ENCODE results near the gene EPHB3.

Gene EPHB3

DNA sequence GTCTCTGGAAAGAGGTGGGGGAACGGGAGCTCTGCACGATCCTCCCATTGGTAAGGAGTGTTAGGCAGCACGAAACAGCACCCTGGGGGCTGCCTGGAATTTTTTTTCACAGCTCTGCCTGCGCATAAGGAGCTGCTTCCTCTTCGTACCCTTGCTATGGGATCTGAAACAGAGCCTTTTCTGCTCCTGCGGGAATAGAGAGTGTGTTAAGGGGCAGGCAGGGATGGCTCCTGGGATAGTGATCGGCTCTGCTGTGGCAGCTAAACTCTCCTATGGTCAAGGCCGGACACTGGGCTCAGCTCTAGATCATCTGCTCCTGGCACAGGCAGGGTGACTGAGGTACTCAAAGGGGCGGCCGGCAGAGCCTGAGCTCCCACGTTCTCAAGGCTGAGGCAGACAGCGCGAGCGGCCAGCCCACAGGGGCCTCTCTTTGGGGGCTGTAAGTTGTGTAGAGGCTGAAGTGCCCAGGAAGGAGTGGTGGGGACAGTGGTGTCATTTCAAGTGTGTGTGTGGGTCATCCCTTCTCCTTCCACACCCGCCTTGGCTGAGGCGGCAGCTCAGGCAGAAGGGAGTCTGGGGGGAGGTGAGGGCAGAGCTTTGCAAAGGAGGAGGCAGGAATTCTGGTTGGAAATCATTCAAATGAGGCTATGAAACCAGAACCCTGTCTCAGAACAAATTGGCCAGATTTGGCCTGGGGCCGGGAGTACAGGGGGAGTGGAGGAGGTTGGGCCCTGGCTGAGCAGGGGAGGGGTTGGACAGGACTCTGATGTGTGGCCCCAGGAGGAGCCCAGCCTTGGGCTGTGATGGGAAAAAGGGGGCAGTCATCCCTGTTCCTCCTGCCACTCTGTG lies 31.0 kb downstream of the EPHB3 start:
- no peak for DNase-seq (ENCODE audit: low read depth, low spot score)
- H3K4me3 ChIP-seq (ENCODE audit: low read length), result no peak overlapping the region

DNA sequence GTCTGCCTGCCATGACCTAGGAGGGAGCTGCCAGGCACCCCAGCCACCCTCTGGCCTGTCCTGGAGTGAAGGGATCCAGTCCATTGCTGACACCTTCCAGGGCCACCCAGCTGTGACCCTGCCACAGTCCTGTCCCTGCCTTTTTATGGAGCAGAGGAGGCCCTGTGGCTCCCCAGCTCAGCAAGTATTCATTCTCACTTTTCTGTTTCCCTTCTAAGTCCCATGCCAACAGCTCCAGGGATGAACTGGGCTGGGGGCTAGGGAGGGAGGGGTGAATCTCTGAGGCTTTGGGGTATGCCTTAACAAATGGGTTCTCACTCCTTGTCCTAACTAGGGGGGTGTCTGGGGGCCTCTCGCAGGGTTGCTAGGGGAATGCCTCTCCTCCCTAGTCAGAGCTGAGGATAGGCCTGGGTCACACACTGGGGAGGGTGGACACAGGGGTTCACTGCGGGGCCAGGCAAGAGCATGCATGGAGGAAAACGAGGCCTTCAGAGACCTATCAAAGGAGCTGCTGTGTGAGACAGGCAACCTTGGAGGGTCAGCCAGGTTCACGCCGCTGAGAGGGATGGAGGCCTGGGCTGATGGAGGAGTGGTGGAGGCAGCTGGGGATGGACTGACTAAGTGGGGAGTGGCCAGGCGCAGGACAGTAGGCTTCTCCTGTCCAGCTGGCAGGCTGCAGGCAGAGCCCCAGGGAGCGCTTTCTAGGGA lies 31.8 kb downstream of the EPHB3 start:
- DNase-seq (ENCODE audit: low read depth, low spot score), result no peak
- no peak overlapping the region for H3K4me3 ChIP-seq (ENCODE audit: low read length)

DNA sequence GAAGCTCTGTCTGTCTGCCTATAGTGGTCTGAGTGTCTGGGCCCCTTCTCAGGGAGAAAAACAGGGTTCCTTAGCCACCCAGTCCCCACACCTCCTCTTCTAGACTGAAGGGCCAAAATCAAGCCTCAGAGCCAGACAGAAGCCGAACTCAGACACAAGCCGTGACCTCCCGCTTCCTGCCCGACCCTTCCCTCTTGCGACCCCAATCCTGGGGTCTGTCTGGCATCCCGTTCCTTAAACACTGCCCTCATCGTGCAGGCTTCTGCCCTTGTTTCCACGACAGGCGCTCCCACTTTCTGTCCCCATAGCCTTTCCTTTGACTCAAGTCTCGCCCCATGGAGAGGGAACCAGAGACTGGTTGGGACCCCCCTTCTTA lies 32.3 kb downstream of the EPHB3 start:
- no peak for DNase-seq (ENCODE audit: low read depth, low spot score)
- no peak overlapping the region for H3K4me3 ChIP-seq (ENCODE audit: low read length)

DNA sequence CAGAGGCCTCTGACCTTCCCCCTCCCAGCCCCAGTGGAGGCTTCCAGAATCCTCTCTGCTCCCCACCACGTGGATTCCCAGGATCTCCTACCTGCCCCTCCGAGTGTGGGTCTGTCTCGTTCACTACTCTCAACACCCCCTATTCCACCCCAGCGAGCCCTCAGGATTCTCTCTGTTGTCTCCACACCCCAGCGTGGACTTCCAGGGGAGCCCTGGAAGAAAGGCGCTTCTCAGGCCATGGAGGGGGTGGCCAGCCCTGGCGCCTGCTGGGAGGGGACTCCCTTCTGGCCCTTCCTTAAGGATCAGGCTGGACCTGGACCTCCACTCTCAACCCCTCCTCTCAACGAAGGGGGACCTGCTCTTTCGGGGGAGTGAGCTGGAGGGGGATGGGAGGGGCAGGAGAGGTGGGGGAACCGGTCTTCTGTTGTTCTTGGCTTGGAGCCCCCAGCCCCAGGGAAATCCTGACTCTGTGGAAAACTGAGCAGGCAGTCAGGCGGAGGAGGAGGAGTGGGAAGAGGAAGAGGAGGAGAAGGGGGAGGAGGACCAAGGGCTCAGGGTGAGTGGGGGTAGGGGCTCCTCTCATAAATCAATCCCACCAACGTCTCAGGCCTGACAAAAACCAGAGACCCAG lies 32.9 kb downstream of the EPHB3 start:
- DNase-seq (ENCODE audit: low read depth, low spot score), result no peak
- H3K4me3 ChIP-seq (ENCODE audit: low read length), result no peak overlapping the region

DNA sequence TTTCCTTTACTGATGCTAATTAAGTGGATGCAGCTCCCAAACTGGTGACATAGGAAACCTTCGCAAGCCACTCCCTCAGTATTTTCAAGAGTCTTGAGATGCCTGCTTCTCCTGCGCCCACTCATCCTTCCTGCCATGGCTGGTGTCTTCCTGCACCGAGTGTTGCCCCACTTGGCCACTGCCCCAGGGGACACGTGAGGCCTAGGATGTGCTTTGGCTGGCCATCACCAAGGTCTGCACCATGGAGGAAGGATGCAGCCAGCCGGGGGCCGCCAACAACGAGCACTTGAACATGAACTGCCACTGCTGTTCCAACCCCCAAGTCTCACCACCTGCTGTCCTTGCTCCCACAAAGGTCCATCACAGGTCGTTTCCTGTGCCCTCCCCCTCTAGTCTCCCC lies 34.1 kb downstream of the EPHB3 start:
- DNase-seq (ENCODE audit: low read depth, low spot score), result no peak
- no peak overlapping the region for H3K4me3 ChIP-seq (ENCODE audit: low read length)

DNA sequence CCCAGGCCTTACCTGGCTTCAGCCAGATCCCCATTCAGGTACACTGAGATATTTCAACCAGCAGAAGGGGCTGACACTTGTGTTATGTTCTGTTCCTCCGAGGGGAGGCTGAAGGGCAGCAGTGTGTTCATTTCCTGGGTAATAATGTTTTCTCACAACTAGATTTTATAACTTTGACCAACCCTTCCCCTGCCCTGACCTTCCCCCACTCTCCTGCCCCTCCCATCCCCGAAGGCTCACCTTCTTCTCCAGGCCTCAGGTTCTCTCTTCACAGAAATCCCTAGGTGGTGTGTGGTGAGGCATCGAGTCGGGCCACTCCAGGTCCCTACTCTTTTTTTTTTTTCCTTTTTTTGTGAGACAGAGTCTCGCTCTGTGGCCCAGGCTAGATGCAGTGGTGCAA lies 34.6 kb downstream of the EPHB3 start:
- H3K4me3 ChIP-seq (ENCODE audit: low read length), result no peak overlapping the region
- no peak for DNase-seq (ENCODE audit: low read depth, low spot score)

DNA sequence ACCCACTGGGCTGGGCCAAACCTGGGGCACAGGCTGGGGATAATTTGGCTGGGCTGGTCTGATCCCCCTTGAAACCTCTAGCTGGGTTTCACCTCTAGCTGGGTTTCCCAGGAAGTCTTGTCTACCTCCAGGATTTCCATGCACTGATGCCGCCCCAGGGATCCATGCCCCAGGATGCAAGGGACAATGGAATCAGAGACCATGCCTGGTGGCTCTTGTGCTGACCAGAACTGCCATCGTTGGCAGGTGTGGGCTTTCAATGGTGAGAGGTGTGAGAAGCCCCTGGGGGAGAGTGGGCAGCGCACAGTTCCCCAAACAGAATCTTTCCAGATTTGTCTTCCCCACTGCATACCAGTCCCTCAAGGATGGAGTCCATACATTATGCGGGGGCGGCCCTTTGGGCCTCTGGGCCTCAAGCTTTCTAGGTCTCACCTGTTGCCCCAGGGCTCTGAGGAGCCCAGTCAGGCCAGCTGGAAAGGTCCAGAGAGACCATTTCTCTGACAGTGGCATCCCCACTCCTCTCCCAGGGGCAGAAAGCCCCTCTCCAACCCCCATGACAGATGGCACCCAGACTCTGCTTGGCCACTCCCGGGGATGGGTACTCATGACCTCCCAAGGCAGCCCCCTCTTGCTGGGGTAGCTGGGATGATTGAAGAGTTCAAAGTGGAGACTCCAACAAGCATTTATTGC lies 35.4 kb downstream of the EPHB3 start:
- DNase-seq (ENCODE audit: low read depth, low spot score), result no peak
- H3K4me3 ChIP-seq (ENCODE audit: low read length), result no peak overlapping the region

DNA sequence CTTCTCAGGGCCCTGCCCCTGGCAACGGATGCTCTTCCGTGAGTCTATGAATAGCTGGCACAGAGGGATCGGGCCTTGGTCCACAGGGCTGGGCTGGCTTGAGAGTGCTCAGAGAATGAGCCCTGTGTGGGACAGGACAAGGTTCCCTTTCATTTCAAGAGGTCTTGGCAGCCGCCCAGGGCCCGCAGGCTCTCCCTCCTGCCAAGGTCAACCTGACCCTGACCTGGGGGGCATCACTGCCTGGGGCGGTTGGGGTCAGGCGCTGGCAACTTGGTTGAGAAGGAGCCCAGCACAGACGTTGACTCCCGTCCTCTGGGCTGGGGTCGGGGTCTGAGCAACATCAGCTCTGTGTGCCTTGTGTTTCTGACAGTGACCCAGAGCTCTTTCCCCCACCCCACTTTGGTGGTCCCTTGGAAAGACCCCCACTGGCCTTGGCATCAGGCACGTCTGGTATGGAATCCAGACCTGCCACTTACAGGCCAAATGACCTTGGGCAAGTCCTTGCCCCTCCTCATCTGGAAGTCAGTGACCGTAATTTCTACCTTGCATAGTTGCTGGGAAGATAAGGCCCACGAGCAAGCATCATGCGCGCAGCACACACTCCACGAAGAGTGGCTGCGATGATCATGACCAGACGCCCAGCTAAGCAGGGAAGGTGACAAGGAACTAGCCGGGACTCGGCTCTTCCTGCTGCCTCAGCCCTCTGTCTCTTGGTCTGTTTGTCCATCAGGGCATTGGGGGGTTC lies 36.4 kb downstream of the EPHB3 start:
- no peak for DNase-seq (ENCODE audit: low read depth, low spot score)
- H3K4me3 ChIP-seq (ENCODE audit: low read length), result no peak overlapping the region

DNA sequence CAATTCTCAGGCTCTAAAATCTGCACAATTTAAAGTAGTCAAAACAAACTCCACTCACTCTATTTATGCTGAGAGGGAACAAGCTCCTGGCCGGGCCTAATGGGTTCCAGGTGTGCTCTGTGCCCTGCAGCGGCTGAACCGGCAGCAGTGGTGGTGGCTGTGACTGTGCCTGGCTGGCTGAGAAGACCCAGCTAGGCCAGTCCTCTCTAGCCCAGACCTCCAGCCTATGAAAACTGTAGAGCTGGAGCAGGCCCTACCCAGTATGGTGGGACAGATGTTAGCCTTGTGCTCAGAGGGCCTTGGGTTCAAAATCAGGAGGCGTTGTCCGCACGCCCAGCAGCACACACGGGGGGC lies 37.0 kb downstream of the EPHB3 start:
- DNase-seq (ENCODE audit: low read depth, low spot score), result no peak
- no peak overlapping the region for H3K4me3 ChIP-seq (ENCODE audit: low read length)

DNA sequence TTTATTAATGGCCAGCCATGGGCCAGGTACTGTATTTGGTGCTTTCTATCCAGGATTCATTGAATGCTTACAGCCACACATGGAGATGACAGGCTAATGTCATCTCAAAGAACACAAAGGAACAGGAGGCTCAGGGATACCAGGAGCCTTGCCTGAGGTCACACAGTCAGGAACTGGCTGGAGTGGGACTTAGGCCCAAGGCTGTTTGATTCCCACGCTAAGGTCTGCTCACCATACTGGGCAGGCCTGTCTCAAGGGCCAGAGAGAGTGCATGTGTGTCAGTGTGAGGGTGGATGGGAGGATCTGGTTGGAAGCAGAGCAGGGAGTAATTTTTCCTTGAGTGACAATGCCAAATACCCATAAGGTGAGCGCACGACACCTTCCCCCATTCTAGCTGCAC lies 37.6 kb downstream of the EPHB3 start:
- no peak for DNase-seq (ENCODE audit: low read depth, low spot score)
- H3K4me3 ChIP-seq (ENCODE audit: low read length), result no peak overlapping the region

DNA sequence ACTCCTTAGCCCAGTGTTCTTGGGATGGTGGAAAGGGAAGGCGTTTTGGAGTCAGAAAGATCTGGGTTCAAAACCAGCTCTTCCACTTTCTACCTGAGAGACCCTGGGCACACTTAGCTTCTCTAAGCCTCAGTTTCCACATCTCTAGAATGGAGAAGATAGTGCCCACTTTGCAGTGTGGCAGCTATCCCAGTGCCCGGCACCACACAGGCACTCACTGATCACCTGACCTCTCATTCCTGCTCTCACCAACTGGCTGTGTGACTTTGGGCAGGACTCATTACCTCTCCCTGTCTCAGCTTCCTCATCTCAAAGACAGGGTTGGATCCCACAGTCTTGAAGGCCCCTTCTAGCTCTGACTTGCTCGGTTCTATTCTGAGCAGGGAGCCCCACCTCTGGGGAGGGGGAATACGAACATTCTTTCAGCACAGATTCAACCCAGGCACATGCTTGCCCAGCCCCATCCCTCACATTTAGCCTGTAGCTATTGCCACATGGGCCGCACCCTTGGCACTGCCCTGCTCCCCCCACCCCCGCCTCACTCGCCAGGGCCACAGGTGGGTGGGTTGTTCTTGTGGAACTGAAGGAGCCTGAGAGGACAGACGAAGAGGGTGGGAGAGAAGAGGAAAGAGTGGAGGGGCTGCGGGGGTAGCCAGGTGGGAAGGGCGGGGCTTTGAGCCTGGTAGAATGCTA lies 39.2 kb downstream of the EPHB3 start:
- H3K4me3 ChIP-seq (ENCODE audit: low read length), result no peak overlapping the region
- DNase-seq (ENCODE audit: low read depth, low spot score), result no peak

DNA sequence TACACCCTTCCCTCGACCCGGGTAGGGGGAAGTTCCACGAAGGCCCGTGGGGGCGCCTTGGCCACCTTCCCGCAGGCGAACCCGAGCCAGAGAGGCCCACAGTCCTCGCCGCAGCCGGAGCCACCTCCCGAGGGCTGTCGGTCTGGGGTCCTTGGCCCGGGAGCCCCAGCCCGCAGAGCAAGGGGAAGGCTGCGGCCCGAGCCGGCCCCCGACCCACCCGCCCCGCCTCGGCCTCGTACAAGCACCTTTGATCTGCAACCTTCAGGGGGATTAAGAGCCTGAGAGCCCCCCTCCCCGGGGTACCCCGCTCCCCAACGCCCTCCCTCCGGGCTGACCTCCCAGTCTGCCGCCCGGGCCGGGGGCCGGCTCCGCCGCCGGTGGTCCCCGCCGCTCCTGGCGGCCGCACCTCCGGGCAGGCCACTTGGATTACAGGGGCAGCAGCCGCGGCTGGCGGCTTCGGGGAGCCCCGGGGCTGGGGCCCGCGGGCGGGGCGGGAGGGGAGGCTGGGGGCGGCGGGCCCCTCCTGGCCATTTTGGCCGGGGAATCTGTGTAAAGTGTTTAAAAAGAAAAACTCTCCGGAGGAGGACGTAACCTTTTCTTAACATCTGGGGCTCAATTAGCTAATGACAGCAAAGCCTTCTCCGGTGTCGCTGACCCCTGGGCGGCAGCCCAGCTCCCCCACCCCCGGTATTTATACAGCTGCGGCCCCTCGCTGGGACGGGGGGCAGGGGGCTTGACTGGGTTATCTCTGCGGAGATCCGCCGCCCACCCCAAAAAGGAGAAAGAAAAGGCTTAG lies 40.2 kb downstream of the EPHB3 start:
- no peak overlapping the region for H3K4me3 ChIP-seq (ENCODE audit: low read length)
- no peak for DNase-seq (ENCODE audit: low read depth, low spot score)

DNA sequence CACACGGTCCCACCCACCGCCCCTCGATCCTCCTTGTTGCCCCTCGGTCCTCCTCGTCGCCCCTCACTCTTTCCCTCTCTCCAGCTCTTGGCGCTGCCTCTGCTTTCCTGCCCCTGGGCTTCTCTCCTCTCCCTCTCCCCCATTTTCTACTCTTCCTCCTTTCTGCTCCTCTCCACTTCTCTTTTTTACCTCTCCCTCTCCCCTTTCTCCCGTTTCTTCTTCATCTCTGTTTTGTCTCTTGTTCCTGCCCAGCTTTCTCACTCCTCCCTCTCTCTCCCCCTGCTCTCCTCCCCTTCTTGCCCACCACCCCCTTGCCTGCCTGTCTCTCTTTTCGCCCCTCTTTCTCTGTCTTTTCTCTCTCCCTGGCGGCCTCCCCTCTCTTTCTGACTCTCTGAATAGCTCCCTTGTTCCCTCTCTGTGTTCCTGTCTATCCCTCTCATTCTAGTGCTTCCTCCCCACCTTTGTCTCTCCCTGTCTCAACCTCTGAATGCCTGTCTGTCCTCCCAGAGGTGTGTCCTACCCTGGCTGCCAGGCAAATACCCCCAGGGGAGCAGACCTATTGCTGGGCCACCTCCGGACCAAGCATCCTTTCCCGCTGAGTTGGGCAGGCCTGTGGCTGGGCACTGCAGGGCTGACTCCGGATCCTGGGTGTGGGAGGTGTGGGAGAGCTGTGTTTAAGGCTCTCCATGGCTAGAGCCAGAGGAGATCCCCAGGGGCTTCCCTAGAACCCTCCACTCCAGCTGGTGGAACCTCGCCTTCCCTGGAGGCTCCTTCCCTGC lies 41.0 kb downstream of the EPHB3 start:
- DNase-seq (ENCODE audit: low read depth, low spot score), result no peak
- no peak overlapping the region for H3K4me3 ChIP-seq (ENCODE audit: low read length)

DNA sequence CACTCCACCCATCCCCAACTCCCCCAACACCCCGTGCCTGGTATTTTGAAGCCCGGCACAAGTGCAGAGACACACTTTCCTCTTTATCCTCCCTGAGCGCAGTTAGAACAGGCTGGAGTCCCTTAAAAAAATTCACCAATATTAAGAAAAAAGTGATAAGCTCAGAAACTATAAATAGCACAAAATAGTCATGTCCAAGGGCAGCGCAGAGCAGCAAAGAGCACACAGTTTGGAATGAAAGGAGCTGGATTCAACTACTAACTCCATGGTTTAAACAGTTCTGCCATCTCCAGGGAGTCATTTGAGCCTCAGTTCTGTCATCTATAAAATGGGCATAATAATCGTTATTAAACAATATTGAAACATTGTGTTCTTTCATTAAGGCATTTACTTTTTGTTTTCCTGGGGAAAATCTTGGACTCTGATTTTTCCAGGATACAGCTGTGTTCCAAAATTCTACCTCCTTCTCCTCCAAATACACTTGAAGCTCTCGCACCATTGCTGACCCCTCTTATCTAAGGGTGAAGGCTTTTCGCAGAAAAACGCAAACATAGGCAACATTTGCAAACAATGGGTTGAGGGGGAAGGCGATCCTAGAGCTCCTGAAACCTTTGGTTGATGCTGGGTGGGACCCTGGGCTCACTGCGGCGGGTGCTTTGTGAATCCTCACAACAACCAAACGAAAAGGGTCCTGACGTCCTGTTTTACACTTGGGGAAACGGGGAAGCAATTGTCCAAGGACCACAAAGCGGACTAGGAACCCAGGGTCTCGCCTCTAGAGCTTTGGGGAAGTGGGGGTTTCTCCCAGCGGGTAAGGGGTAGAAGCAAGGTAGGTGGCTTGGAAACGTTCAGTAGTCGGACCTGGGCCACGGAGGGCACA lies 41.8 kb downstream of the EPHB3 start:
- DNase-seq (ENCODE audit: low read depth, low spot score), result no peak
- no peak overlapping the region for H3K4me3 ChIP-seq (ENCODE audit: low read length)

DNA sequence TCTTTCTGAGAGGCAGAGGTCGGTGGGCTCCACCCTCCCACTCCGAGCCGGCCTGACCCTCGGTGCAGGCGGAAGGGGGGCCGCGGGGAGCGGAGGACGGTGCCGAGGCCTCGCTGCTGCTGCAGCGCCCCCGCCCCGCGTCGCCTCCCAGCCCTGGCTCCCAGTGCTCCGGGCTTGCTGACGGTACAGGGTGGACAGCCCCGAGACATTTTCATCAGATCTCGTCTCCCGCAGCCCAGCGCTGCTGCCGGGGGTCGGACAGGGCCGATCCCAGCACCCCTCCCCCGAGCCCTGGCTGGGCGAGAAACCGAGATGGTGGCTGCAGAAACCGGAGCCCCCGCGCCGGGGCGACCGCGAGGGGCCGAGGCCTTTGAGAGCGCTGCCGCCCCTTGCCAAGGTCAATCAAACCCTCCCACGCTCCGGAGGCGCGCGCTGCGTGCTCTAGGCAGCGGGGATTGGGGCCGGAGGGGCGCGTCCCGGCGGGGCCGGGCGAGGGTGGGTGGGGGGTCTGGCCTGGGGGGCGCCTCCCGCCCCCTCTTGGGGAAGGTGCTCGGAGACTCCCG lies 42.5 kb downstream of the EPHB3 start:
- DNase-seq (ENCODE audit: low read depth, low spot score), result no peak
- H3K4me3 ChIP-seq (ENCODE audit: low read length), result no peak overlapping the region

Data from Jurkat, Clone E6-1 (cell line).